CD14-positive monocyte (primary cell): ENCODE data around the gene PANK2. TPM values are rescaled to one million over a fixed set of nuclear protein-coding genes. Genes with fewer than 3 reads are reported as not detected.

Experiments used
- DNase-seq, 3 donors: peaks; one replicate each; pipeline ENCODE4 v3.0.0-alpha.2; 2011 to 2022
- H2AFZ ChIP-seq: 2 replicates; pipeline ENCODE4 v1.6.0; 2012; ENCODE audit warnings: mild to moderate bottlenecking, low read depth, low read length, inconsistent platforms; ENCODE audit not compliant: insufficient read depth, poor library complexity, severe bottlenecking
- H3K27ac ChIP-seq, 2 donors: 1 replicate in 1 of 2; 2 replicates in 1 of 2; pipeline ENCODE4 v1.5.1; 2012 to 2013; ENCODE audit warnings: low read length in 2 of 2, control low read depth in 1 of 2, inconsistent platforms in 1 of 2, low read depth in 1 of 2, mild to moderate bottlenecking in 1 of 2
- H3K27me3 ChIP-seq, 2 donors: one replicate each; pipeline versions ENCODE4 v1.6.0 to v1.6.1; 2011 to 2013; ENCODE audit warnings: low read length in 2 of 2; ENCODE audit not compliant: control insufficient read depth in 2 of 2, insufficient read depth in 2 of 2
- H3K36me3 ChIP-seq, 2 donors: replicated peaks in 1 of 2; 1 replicate in 1 of 2; 2 replicates in 1 of 2; pipeline versions ENCODE4 v1.5.1 to v1.6.1; 2012 to 2013; ENCODE audit warnings: low read length in 2 of 2, control low read depth in 1 of 2, inconsistent platforms in 1 of 2, mild to moderate bottlenecking in 1 of 2; ENCODE audit not compliant: insufficient read depth in 2 of 2, control insufficient read depth in 1 of 2
- H3K4me1 ChIP-seq, 2 donors: 1 replicate in 1 of 2; 2 replicates in 1 of 2; pipeline versions ENCODE4 v1.5.1 to v1.6.1; 2012 to 2013; ENCODE audit warnings: low read length in 2 of 2, control low read depth in 1 of 2, inconsistent platforms in 1 of 2, mild to moderate bottlenecking in 1 of 2, moderate library complexity in 1 of 2; ENCODE audit not compliant: insufficient read depth in 2 of 2, control insufficient read depth in 1 of 2
- H3K4me2 ChIP-seq: replicated peaks from 2 replicates; pipeline ENCODE3; 2012; ENCODE audit warnings: low read length, moderate library complexity, mild to moderate bottlenecking; ENCODE audit not compliant: poor library complexity, severe bottlenecking; ENCODE audit errors: extremely low read depth
- H3K4me3 ChIP-seq, 3 experiments: fragments of 200-600 bp in 1 of 3; sonication (generic) in 1 of 3; replicated peaks in 1 of 3; 1 replicate in 2 of 3; 2 replicates in 1 of 3; pipeline ENCODE4 v1.5.1; 2011 to 2013; ENCODE audit warnings: low read length in 3 of 3, mild to moderate bottlenecking in 3 of 3, control low read depth in 2 of 3, low read depth in 2 of 3, inconsistent platforms in 1 of 3, moderate library complexity in 1 of 3
- H3K79me2 ChIP-seq: 2 replicates; pipeline ENCODE4 v1.6.0; 2012; ENCODE audit warnings: mild to moderate bottlenecking, control low read depth, inconsistent platforms, low read length, moderate library complexity; ENCODE audit not compliant: insufficient read depth
- H3K9ac ChIP-seq: 2 replicates; pipeline ENCODE4 v1.6.0; 2017; ENCODE audit warnings: low read length, mild to moderate bottlenecking; ENCODE audit not compliant: insufficient read depth, poor library complexity, severe bottlenecking
- H3K9me3 ChIP-seq, 2 donors: replicated peaks in 1 of 2; 1 replicate in 1 of 2; 2 replicates in 1 of 2; pipeline versions ENCODE4 v1.5.1 to v1.6.1; 2012 to 2013; ENCODE audit warnings: low read length in 2 of 2, control low read depth in 1 of 2; ENCODE audit not compliant: control insufficient read depth in 1 of 2, insufficient read depth in 1 of 2
- H4K20me1 ChIP-seq: 2 replicates; pipeline ENCODE4 v1.6.0; 2012; ENCODE audit warnings: mild to moderate bottlenecking, low read length, control low read depth, moderate library complexity; ENCODE audit not compliant: insufficient read depth
- H3K27ac Mint-ChIP-seq, 7 donors: one replicate each; pipeline ENCODE4 v1.8.0; 2020; ENCODE audit warnings: mild to moderate bottlenecking in 7 of 7, mixed read lengths in 7 of 7, moderate library complexity in 6 of 7, inconsistent platforms in 2 of 7
- H3K27me3 Mint-ChIP-seq, 3 donors: one replicate each; pipeline ENCODE4 v1.8.0; 2021 to 2022; ENCODE audit warnings: low read depth in 3 of 3, mild to moderate bottlenecking in 3 of 3, mixed read lengths in 3 of 3, moderate library complexity in 3 of 3, inconsistent platforms in 1 of 3
- H3K36me3 Mint-ChIP-seq, 2 donors: one replicate each; pipeline ENCODE4 v1.8.0; 2020; ENCODE audit warnings: mixed read lengths in 2 of 2, inconsistent platforms in 1 of 2, mild to moderate bottlenecking in 1 of 2
- H3K4me1 Mint-ChIP-seq: one replicate; pipeline ENCODE4 v1.8.0; 2020; ENCODE audit warnings: mild to moderate bottlenecking, mixed read lengths
- H3K4me3 Mint-ChIP-seq, 2 donors: one replicate each; pipeline ENCODE4 v1.8.0; 2020; ENCODE audit warnings: mild to moderate bottlenecking in 2 of 2, mixed read lengths in 2 of 2, moderate library complexity in 1 of 2
- H3K9me3 Mint-ChIP-seq, 7 donors: one replicate each; pipeline ENCODE4 v1.8.0; 2020 to 2022; ENCODE audit warnings: mixed read lengths in 7 of 7, mild to moderate bottlenecking in 6 of 7, moderate library complexity in 6 of 7, inconsistent platforms in 2 of 7
- WGBS: methylation state at CpG from one replicate; pipeline ENCODE4 v1.1.5; 2013; ENCODE audit warnings: missing lambda C conversion rate; ENCODE audit not compliant: insufficient coverage; 5-methylcytosine and 5-hydroxymethylcytosine counted together
- intact Hi-C, 2 donors: fragments of 100-400 bp; cut with micrococcal nuclease; formaldehyde crosslinking; loops; one replicate each; pipeline versions ENCODE4 v1.15.0 to v1.15.1; 2023
- polyA plus RNA-seq, 3 donors: library from polyadenylated mRNA; depleted of rRNA in 1 of 3; unstranded in 2 of 3; stranded (reverse) in 1 of 3; fragments of 300-500 nt in 2 of 3; fragments of >200 nt in 1 of 3; fragmentation: Illumina TruSeq in 2 of 3; gene quantifications; 1 replicate in 2 of 3; 2 replicates in 1 of 3; pipeline ENCODE4 v1.2.3, GENCODE V29; 2012 to 2021
- TF ChIP-seq, protein P1 (sequence below): fragments of 200-600 bp; IDR thresholded peaks from one replicate; pipeline ENCODE4 v1.8.0; 2022; ENCODE audit warnings: antibody characterized with exemption, mild to moderate bottlenecking

Gene PANK2
- polyA plus RNA-seq, 3 donors, result 36.8 to 65.7 (median 48.0) TPM

DNA sequence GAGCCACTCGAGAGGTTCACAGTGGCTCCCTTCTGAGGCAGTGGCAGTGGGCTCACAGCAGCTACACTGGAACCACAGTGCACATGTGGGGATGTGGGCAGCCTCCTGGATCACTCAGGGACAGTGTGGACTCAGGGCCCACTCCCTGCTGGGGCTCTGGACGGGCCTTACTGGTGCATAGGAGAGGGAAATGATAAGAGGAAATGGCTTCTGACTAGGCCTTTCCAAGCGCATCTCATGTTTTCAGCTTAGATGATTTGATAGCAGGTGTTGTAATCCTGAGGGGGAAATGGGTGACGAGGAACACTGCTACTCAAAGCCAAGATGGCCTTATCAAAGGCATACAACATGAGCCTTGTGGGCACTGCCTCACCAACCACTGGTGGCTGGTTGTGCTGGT is 44.0 kb downstream of the PANK2 start:
- H3K9ac ChIP-seq, result peak overlapping the region; percentile 10
- H3K4me1 Mint-ChIP-seq, result peaks cover 64% of the 10 kb centered on the region
- peak; percentile 38 to 65 (median 56) for DNase-seq
- peak overlapping the region; percentile 68 to 84 for H3K27ac ChIP-seq
- no peaks in the 10 kb centered on the region for H3K27me3 ChIP-seq
- H3K9me3 ChIP-seq, result no peaks in the 10 kb centered on the region
- H3K9me3 Mint-ChIP-seq, result no peaks in the 10 kb centered on the region
- peaks cover 44% of the 10 kb centered on the region for H3K79me2 ChIP-seq
- H2AFZ ChIP-seq, result peak overlapping the region; percentile 33
- intact Hi-C loops, result no loop called here
- H3K4me1 ChIP-seq, result peaks cover 50 to 58% of the 10 kb centered on the region in 2 donors
- peak overlapping the region; percentile 49 for H3K4me2 ChIP-seq
- peak overlapping the region in 1 of 2 donors; percentile 39 for H3K4me3 Mint-ChIP-seq
- WGBS, result 39% methylated on average over 2 of the region's 4 CpGs
- H3K36me3 Mint-ChIP-seq, result peaks cover 30 to 65% of the 10 kb centered on the region in 2 donors
- peak overlapping the region; percentile 77 to 89 (median 86) for H3K27ac Mint-ChIP-seq
- TF ChIP-seq, protein P1, sequence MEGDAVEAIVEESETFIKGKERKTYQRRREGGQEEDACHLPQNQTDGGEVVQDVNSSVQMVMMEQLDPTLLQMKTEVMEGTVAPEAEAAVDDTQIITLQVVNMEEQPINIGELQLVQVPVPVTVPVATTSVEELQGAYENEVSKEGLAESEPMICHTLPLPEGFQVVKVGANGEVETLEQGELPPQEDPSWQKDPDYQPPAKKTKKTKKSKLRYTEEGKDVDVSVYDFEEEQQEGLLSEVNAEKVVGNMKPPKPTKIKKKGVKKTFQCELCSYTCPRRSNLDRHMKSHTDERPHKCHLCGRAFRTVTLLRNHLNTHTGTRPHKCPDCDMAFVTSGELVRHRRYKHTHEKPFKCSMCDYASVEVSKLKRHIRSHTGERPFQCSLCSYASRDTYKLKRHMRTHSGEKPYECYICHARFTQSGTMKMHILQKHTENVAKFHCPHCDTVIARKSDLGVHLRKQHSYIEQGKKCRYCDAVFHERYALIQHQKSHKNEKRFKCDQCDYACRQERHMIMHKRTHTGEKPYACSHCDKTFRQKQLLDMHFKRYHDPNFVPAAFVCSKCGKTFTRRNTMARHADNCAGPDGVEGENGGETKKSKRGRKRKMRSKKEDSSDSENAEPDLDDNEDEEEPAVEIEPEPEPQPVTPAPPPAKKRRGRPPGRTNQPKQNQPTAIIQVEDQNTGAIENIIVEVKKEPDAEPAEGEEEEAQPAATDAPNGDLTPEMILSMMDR, result no peak
- peak overlapping the region in 1 of 3 experiments; percentile 37 for H3K4me3 ChIP-seq
- H4K20me1 ChIP-seq, result peaks cover 21% of the 10 kb centered on the region
- peaks cover 38 to 65% of the 10 kb centered on the region in 2 donors for H3K36me3 ChIP-seq
- no peaks in the 10 kb centered on the region for H3K27me3 Mint-ChIP-seq

GRCh38 chr20:3934624-3935023 is 45.4 kb downstream of the PANK2 start:
- Mint-ChIP-seq H3K4me1 (peaks cover 51% of the 10 kb centered on the region), H3K9me3 (no peaks in the 10 kb centered on the region), H3K27me3 (no peaks in the 10 kb centered on the region), H3K27ac (peak overlapping the region in 5 of 7 donors; percentile 30 to 83 (median 54)), H3K36me3 (peaks cover 38 to 78% of the 10 kb centered on the region in 2 donors), H3K4me3 (no peak overlapping the region)
- WGBS, result 98% methylated on average over 5 of the region's 5 CpGs
- H3K9ac ChIP-seq, result no peak overlapping the region
- H4K20me1 ChIP-seq, result peaks cover 14% of the 10 kb centered on the region
- no peaks in the 10 kb centered on the region for H3K9me3 ChIP-seq
- peak overlapping the region in 1 of 2 donors; percentile 84 for H3K27ac ChIP-seq
- peaks cover 45 to 79% of the 10 kb centered on the region in 2 donors for H3K36me3 ChIP-seq
- H3K4me1 ChIP-seq, result peaks cover 35 to 44% of the 10 kb centered on the region in 2 donors
- H3K4me3 ChIP-seq, result no peak overlapping the region
- no peak overlapping the region for H2AFZ ChIP-seq
- no peaks in the 10 kb centered on the region for H3K27me3 ChIP-seq
- intact Hi-C loops, result no loop called here
- DNase-seq, result no peak
- TF ChIP-seq, protein P1, result no peak
- no peak overlapping the region for H3K4me2 ChIP-seq
- H3K79me2 ChIP-seq, result peaks cover 57% of the 10 kb centered on the region
